Activated CD4-positive, alpha-beta T cell treated with anti-CD3 and anti-CD28 coated beads, Interleukin-2, amount 50 U/mL, for 1 hour (primary cell): Measurements from ENCODE around the gene S100A11.
A peak's percentile ranks its signal among the peaks of the same experiment; 100 is the strongest.
"Not testable (repeated sequence)": the region's sequence is repeated elsewhere in the genome, so short reads cannot be mapped to it uniquely, and the experiment has no call there.

Experiments
- DNase-seq: peaks from one replicate; pipeline ENCODE4 v3.0.0-alpha.2; 2020

The S100A11 gene

GRCh38 chr1:152036267-152037216 lies at the start of gene S100A11:
TSS of gene S100A11 (minus strand) at chr1:152037004. CDS start at chr1:152036915, 89 bp downstream.
- peak; percentile 78 for DNase-seq

GRCh38 chr1:152084853-152085252 lies 48.0 kb upstream of the S100A11 start:
- DNase-seq, result no peak

GRCh38 chr1:152081026-152081425 lies 44.2 kb upstream of the S100A11 start:
- not testable (repeated sequence) for DNase-seq

GRCh38 chr1:152080494-152080893 lies 43.7 kb upstream of the S100A11 start:
- not testable (repeated sequence) for DNase-seq

GRCh38 chr1:152078831-152079441 lies 42.1 kb upstream of the S100A11 start:
- DNase-seq, result no peak

- DNase-seq, result no peak
Observed at GRCh38 chr1:152072311-152072710, 35.5 kb upstream of the S100A11 start.

- DNase-seq, result no peak
Observed at GRCh38 chr1:152071123-152071522, 34.3 kb upstream of the S100A11 start.

- DNase-seq, result no peak
Observed at GRCh38 chr1:152067929-152068328, 31.1 kb upstream of the S100A11 start.

- no peak for DNase-seq
Observed at GRCh38 chr1:152067150-152067549, 30.3 kb upstream of the S100A11 start.

GRCh38 chr1:152061952-152062351 lies 25.1 kb upstream of the S100A11 start:
- DNase-seq, result no peak

- DNase-seq, result no peak
Observed at GRCh38 chr1:152053375-152053774, 16.6 kb upstream of the S100A11 start.

GRCh38 chr1:152052606-152053005 lies 15.8 kb upstream of the S100A11 start:
- DNase-seq, result peak; percentile 85

- no peak for DNase-seq
Observed at GRCh38 chr1:152050886-152051675, 14.3 kb upstream of the S100A11 start.

GRCh38 chr1:152049291-152050083 lies 12.7 kb upstream of the S100A11 start:
- DNase-seq, result no peak

- DNase-seq, result peak; percentile 66
Observed at GRCh38 chr1:152048416-152049009, 11.7 kb upstream of the S100A11 start.

GRCh38 chr1:152047730-152048415 lies 11.1 kb upstream of the S100A11 start:
- DNase-seq, result peak; percentile 83

- peak; percentile 18 for DNase-seq
Observed at GRCh38 chr1:152047413-152047729, 10.6 kb upstream of the S100A11 start.

- no peak for DNase-seq
Observed at GRCh38 chr1:152044386-152044785, 7.6 kb upstream of the S100A11 start.

GRCh38 chr1:152043870-152044269 lies 7.1 kb upstream of the S100A11 start:
- no peak for DNase-seq

- no peak for DNase-seq
Observed at GRCh38 chr1:152042030-152042429, 5.2 kb upstream of the S100A11 start.

GRCh38 chr1:152039886-152040285 lies 3.1 kb upstream of the S100A11 start:
- DNase-seq, result no peak

GRCh38 chr1:152039461-152039860 lies 2.7 kb upstream of the S100A11 start:
- DNase-seq, result no peak
